ENCODE data around the gene SMCHD1.
"Not testable (repeated sequence)": the region's sequence is repeated elsewhere in the genome, so short reads cannot be mapped to it uniquely, and the experiment has no call there.

The SMCHD1 gene

DNA sequence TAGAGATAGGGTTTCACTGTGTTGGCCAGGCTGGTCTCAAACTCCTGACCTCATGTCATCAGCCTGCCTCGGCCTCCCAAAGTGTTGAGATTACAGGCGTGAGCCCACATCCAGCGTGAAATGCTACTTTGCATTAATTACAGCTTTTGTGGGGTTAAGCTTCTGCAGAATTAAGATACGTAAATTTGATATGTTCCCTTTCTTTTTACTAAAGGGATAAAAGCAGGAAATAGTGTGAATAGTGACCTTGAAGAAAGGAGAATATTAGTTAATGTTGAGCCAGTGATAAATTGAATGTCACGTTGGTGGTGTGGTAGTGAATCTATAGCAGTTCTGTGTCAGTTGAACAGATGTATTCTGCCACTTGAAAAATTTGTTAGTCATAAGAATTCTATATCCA lies 16.9 kb downstream of the SMCHD1 start:
- peaks cover 0 to 9% of the 10 kb centered on the region in 2 experiments for H3K4me1 ChIP-seq (ENCODE audit: control insufficient read depth in 1 of 2, insufficient read depth in 1 of 2, low read depth in 1 of 2, low read length in 1 of 2)
- no peak overlapping the region for H3K4me3 ChIP-seq (ENCODE audit: low read depth in 1 of 2, low read length in 1 of 2)
- H3K36me3 ChIP-seq, result peaks cover 100% of the 10 kb centered on the region

DNA sequence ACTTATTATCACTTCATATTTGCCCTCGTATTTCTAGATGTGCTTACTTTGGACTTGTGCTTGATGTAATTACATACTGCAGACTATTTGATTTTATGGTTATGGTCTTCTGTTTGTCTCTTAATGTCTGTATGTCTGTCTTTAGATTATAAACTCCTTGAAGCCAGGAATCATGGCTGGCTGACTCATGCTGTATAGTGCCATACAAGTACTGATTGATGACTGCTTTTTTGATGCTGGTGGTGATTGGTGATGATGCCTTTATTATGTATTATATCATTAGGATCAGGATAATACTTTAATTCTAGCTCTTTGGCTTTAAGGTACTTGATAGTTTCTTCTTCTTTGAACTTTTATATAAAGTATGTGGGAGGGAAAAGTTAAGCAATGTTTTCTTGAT lies 17.3 kb downstream of the SMCHD1 start:
- H3K4me1 ChIP-seq (ENCODE audit: control insufficient read depth in 1 of 2, insufficient read depth in 1 of 2, low read depth in 1 of 2, low read length in 1 of 2), result peaks cover 0 to 9% of the 10 kb centered on the region in 2 experiments
- peaks cover 3% of the 10 kb centered on the region for H3K9me3 ChIP-seq
- no peaks in the 10 kb centered on the region for H3K27me3 ChIP-seq
- H3K4me3 ChIP-seq (ENCODE audit: low read depth in 1 of 2, low read length in 1 of 2), result no peak overlapping the region
- TF ChIP-seq, protein P1, sequence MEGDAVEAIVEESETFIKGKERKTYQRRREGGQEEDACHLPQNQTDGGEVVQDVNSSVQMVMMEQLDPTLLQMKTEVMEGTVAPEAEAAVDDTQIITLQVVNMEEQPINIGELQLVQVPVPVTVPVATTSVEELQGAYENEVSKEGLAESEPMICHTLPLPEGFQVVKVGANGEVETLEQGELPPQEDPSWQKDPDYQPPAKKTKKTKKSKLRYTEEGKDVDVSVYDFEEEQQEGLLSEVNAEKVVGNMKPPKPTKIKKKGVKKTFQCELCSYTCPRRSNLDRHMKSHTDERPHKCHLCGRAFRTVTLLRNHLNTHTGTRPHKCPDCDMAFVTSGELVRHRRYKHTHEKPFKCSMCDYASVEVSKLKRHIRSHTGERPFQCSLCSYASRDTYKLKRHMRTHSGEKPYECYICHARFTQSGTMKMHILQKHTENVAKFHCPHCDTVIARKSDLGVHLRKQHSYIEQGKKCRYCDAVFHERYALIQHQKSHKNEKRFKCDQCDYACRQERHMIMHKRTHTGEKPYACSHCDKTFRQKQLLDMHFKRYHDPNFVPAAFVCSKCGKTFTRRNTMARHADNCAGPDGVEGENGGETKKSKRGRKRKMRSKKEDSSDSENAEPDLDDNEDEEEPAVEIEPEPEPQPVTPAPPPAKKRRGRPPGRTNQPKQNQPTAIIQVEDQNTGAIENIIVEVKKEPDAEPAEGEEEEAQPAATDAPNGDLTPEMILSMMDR (IDR thresholded peaks at IDR 0.05), result no peak
- peaks cover 100% of the 10 kb centered on the region for H3K36me3 ChIP-seq
- peak overlapping the region; percentile 11 for H3K27ac ChIP-seq

More for the DNA sequence above, 16.9 kb downstream of the SMCHD1 start:
- TF ChIP-seq, protein P1 (IDR thresholded peaks at IDR 0.05), result no peak
- H3K27ac ChIP-seq, result peak overlapping the region; percentile 11
- no peaks in the 10 kb centered on the region for H3K27me3 ChIP-seq
- H3K9me3 ChIP-seq, result peaks cover 3% of the 10 kb centered on the region

DNA sequence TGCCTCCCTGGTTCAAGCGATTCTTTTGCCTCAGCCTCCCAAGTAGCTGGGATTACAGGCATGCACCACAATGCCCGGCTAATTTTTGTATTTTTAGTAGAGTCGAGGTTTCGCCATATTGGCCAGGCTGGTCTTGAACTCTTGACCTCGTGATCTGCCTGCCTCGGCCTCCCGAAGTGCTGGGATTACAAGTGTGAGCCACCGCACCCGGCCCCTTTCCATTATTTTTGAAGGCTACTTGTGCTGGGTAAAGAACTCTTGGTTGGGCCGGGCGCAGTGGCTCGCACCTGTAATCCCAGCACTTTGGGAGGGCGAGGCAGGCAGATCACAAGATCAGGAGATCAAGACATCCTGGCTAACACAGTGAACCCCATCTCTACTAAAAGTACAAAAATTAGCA lies 23.4 kb downstream of the SMCHD1 start:
- not testable (repeated sequence) for H3K4me3 ChIP-seq (ENCODE audit: low read depth in 1 of 2, low read length in 1 of 2); H3K27me3 ChIP-seq; H3K4me1 ChIP-seq (ENCODE audit: control insufficient read depth in 1 of 2, insufficient read depth in 1 of 2, low read depth in 1 of 2, low read length in 1 of 2); H3K27ac ChIP-seq; H3K9me3 ChIP-seq
- peaks cover 91% of the 10 kb centered on the region for H3K36me3 ChIP-seq

DNA sequence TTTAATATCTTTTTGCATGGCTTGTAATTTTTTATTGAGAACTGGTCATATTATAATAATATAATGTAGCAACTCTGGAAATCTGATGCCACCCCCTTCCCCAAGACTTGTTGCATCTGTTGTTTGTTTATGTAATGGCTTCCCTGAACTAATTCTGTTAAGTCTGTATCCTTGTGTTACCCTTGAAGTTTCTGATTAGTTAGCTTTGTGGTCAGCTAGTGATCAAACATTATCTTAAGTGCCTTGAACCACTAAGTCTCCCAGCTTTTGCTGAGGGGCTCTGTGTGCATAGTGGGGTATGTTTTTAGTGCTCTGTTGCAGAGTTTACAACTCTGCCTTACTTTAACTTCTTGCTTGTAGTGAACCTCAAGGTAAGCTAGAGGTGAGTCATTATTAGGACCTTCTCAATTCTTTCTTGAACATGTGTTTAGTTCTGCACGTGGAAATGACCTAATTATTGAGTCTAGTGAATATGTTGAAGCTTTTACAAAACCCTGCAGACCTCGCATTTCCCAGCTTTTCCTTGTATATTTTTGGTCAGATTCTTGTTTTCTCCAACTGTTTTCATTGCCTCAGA lies 24.8 kb downstream of the SMCHD1 start:
- Histone ChIP-seq H3K27ac (peak overlapping the region; percentile 26), H3K4me1 (ENCODE audit: control insufficient read depth in 1 of 2, insufficient read depth in 1 of 2, low read depth in 1 of 2, low read length in 1 of 2) (peaks cover 2% of the 10 kb centered on the region in 2 experiments), H3K4me3 (ENCODE audit: low read depth in 1 of 2, low read length in 1 of 2) (no peak overlapping the region), H3K9me3 (no peaks in the 10 kb centered on the region), H3K27me3 (no peaks in the 10 kb centered on the region), H3K36me3 (peaks cover 90% of the 10 kb centered on the region)
- TF ChIP-seq, protein P1 (IDR thresholded peaks at IDR 0.05), result no peak

DNA sequence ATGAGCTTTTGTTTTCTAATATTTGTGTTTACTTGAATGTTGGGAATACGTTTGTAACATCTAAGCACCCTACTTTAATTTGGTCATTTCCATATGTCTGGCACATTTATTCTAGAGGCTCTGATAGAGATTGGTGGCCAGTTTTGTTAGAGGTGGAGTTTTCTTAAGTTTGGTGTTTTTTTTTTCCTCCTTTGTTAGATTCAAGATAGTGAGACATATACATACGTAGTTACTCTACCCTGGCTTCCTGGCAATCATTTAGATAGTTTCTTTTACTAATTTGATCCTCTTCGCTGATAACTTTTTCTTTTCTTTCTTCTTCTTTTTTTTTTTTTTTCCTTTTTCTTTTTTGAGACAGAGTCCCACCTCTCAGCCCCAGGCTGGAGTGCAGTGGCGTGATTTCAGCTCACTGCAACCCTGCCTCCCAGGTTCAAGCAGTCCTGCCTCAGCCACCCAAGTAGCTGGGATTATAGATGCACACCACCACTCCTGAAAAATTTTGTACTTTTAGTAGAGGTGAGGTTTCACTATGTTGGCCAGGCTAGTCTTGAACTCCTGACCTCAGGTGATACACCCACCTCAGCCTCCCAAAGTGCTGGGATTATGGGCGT lies 26.6 kb downstream of the SMCHD1 start:
- Histone ChIP-seq H3K27me3 (no peaks in the 10 kb centered on the region), H3K4me3 (ENCODE audit: low read depth in 1 of 2, low read length in 1 of 2) (no peak overlapping the region), H3K27ac (no peak overlapping the region), H3K36me3 (peaks cover 90% of the 10 kb centered on the region), H3K4me1 (ENCODE audit: control insufficient read depth in 1 of 2, insufficient read depth in 1 of 2, low read depth in 1 of 2, low read length in 1 of 2) (peaks cover 0 to 2% of the 10 kb centered on the region in 2 experiments), H3K9me3 (no peaks in the 10 kb centered on the region)
- TF ChIP-seq, protein P1 (IDR thresholded peaks at IDR 0.05), result no peak

DNA sequence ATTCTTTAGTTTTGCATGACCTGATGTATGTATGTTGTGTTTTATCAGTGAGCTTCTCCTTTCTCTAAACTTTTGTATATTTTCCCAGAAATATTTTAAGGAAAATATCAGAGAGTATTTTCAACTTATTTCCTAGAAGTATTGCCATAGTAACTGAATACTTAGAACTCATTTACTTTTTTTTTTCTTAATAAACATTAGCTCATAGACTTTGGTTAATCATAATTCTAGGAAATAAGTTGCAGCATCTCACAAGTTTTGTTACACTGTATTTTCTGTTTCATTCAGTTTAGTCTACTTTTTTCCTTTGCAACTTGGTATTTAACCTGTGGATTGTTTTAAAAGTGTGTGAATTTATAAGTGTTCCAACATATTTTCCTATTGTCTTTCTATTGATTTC lies 27.5 kb downstream of the SMCHD1 start:
- TF ChIP-seq, protein P1 (IDR thresholded peaks at IDR 0.05), result no peak
- no peaks in the 10 kb centered on the region for H3K27me3 ChIP-seq
- peaks cover 0 to 2% of the 10 kb centered on the region in 2 experiments for H3K4me1 ChIP-seq (ENCODE audit: control insufficient read depth in 1 of 2, insufficient read depth in 1 of 2, low read depth in 1 of 2, low read length in 1 of 2)
- peak overlapping the region; percentile 14 for H3K27ac ChIP-seq
- H3K9me3 ChIP-seq, result no peaks in the 10 kb centered on the region
- H3K36me3 ChIP-seq, result peaks cover 91% of the 10 kb centered on the region
- no peak overlapping the region for H3K4me3 ChIP-seq (ENCODE audit: low read depth in 1 of 2, low read length in 1 of 2)

Measured in neutrophil (primary cell).